HG03439 (cell line): ENCODE results near the gene TMEM232.
"Not testable (repeated sequence)": the region's sequence is repeated elsewhere in the genome, so short reads cannot be mapped to it uniquely, and the experiment has no call there.

Experiments
- ATAC-seq: cut with Tn5 transposase; IDR thresholded peaks from one replicate; pipeline ENCODE4 v1.9.1; 2021; ENCODE audit warnings: mild to moderate bottlenecking, moderate library complexity; ENCODE audit not compliant: unreplicated experiment

Gene TMEM232

DNA sequence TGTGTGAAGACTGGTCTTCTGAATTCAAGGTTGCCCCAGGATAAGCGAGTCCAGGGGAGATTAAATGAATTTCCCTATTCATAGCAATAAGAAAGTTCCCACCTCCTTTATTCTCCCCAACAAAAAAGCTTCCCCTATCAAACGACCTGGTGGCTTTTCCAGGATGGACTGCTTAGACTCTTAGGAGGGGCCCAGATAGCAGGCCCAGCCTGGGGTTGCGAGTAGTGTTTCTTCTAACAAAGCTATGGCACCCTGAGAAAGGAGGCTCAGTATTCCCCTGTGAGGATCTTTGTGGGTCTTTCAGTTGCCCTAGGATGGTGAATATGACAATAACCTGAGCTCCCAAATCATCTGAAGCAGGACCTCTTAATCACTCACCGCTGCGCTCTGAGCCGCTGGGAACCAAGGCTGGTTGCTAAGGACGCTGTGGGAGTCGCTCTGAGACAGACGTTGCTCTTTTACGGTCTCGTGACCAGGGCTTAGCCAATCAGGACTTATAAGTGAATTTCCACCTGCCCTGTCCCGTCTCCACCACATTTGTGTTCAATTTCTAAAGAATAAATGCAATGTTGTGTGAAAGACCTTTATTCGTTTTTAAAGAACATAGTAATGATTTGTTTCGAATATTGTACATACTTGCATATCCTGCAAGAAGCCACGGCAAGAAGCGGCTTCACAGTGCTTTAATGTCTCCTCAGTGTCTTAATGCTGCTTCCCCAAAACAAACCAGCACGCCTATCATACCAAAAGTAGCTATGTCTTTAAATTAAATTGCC is at the start of gene TMEM232:
TMEM232 (minus strand) TSS at position 423 of the 776 bp plus-strand sequence. CDS start 59,319 bp downstream, outside the sequence.
- ATAC-seq: peak; percentile 94

DNA sequence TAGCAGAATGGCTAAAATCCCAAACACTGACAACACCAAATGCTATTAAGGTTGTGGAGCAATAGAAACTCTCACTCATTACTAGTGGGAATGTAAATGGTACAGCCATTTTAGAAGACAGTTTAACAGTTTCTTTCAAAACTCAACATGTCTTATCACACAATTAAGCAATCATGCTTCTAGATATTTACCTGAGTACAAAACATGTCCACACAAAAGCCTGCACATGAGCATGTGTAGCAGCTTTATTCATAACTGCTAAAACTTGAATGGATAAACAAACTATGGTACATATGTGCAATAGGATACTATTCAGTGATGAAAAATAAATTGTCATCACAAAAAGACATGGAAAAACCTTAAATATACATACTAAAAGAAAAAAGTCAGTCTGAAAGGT is 43.8 kb upstream of the TMEM232 start:
- ATAC-seq: no peak

DNA sequence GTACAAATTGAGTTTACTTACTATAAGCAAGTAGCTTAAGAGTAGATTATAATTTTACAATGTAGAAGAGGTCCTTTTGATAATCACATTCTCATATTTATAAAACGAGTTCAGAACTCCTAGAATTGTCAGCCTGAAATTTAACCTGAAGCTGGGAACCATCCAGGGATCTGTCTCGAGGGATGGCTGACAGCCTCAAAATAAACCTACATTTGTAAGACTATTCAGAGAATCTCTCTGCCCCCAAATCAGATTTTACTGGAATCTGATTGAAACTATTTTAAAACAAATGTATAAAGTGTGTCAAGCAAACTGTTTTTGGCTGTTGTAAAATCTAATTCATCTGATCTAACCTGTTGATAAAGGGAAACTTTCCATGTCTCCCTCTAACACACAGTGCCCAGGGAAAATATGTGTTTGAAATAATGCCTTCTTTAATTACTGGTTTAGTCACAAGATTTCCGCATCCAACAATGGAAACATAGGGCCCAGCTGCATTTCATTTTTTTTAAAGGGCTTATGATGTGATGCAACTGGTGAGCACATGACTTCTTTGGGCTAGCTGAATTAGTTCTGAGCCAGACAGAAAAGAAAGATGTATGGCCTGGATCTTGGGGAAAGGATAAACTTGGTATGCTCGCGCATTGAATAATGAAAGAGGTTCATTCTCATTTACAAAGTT is 42.7 kb upstream of the TMEM232 start:
- ATAC-seq: no peak

- no peak for ATAC-seq
These were observed 41.8 kb upstream of the TMEM232 start for GRCh38 chr5:110768138-110768860.

DNA sequence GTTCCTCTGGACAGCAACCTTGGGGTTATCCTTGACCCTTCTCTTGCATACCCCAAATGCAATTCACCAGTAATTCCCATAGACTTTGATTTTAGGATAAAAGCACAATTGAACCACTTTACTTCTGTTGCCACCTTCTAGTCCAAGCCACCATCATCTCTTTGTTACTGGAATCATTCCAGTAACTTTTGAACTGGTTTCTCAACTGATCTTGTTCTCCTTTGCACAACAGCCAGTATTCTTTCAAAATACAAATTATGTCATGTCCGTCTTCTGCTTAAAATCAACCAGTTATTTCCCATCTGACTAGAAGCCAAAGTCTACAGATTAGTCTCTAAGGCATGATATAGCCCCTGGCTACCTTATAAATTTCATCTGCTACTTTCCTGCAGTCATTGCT is 33.7 kb upstream of the TMEM232 start:
- no peak for ATAC-seq

DNA sequence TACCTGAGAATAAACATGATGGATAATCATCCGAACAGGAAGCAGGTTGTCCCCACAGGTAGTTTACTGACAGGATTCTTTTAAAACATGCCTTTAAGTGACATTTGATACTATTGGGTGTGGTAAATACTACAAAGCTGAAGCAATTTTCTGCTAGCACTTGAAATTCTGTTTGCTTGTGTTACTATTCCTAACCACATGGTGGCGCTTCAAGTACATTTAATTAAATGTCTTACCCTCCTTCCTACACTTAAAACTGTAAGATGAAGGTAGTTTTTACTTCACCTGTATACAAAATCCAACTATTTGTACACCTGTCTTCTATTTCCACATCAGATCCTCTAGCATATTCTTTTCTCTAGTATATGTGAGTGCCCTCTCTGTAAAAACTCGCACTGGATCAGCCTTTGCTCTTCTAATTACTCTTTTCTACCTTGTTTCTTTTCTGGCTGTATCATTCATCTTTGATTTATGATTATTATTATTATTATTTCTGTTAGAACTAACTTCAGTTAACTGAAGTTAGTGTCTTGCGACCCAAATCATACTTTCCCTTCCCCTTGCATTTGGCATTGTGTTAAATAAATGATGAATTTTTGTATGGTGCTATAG is 30.8 kb upstream of the TMEM232 start:
- no peak for ATAC-seq

DNA sequence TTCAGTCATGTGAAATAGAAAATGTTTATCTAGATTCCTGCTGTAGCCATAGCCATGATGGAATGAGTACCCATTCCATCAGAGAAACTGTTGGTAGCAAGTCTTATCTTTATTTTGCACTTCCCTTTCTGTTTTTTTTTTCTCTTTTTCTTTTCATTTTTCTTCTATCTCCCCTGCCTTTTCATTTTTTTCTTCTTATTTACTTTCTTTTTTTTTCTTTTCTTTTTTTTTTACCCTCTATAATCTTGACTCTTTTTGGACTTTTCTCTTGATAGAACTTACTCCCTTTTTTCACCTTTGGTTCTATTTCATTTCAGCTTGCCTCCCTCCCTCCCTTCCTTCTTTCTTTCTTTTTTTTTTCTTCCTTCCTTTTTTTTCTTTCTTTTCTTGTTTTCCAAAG is 27.7 kb upstream of the TMEM232 start:
- ATAC-seq: no peak

GRCh38 chr5:110753600-110753999 is 27.1 kb upstream of the TMEM232 start:
- no peak for ATAC-seq

- ATAC-seq: peak; percentile 14
These were observed 26.5 kb upstream of the TMEM232 start for GRCh38 chr5:110752953-110753352.

DNA sequence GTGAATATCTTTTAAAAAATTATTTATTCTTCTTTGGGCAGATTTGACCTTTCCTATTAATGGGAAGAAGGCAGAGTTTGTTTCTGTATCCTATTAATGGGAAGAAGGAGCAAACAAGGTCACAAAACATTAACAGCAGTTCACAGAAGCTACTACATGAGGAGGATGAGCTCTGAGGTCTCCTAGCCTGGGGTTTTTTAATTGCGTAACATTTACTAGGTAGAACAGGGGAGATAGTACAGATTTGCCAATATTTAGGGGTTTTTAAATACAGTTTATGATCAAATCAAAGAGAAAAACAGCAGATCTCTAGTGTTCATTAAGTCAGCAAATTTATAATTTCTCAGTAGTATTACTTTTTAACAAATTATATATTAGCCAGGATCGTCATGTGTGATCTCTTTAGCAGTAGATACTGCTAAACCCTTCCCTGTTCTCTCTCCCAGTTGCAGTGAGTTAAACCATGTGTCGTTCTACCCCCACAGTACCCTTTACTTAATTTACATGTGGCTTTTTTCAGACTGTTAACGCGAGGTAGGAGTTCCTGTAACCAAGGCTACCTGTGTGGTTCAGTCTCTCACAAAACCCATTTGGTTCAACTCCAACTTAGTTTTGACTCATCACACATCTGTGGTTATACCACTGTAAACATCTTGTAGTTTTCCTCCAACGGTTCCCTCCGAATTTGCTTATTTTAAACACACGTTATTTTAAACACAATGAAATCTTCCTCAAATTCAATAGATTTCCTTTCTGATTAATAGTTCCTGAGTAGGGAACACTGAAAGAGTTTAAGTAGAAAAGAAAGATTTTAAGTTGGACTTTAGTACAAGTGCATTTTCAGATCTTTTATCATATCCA is 25.7 kb upstream of the TMEM232 start:
- ATAC-seq: peak; percentile 96

GRCh38 chr5:110738812-110739651 is 12.6 kb upstream of the TMEM232 start, which contains the start of gene SLC25A46:
SLC25A46 (plus strand) TSS chr5:110739007; CDS start chr5:110739120, 113 bp downstream.
- peak; percentile 97 for ATAC-seq

DNA sequence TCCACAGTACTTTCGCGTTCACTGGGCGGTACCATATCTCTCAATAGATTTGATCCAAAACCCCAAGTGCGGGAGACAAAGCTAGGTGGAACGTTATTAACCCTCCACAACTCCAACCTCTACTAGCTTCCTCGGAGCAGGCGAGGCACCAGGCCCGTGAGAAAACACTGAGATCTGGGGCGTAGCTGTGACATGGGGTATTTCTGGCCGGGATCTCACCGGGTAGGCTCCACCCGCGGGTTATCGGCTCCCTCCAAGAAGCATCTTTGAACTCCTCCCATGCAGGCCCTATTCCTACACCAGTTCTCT is 12.0 kb upstream of the TMEM232 start:
- ATAC-seq: peak; percentile 70

- no peak for ATAC-seq
These were observed 10.3 kb upstream of the TMEM232 start for GRCh38 chr5:110736753-110737152.

DNA sequence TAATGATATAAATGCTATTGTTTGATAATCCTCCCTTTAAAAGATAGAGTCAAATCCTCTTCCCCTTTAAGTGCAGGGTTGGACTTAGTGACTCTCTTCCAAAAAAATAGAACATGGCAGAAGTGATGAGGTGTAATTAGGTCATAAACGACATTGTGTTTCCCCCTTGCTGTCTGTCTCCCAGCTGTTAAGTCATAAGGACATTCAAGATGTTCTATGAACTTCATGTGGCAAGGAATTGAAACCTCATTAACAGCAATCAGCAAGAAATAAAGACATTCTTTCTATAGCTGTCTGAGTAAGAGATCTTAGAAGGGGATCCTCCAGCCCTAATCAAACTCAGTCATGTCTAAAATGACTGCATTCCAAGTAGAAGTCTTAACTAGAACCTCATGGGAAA is 9.1 kb upstream of the TMEM232 start:
- ATAC-seq: no peak

GRCh38 chr5:110734101-110734500 is 7.6 kb upstream of the TMEM232 start:
- no peak for ATAC-seq

GRCh38 chr5:110731499-110731898 is 5.0 kb upstream of the TMEM232 start:
- not testable (repeated sequence) for ATAC-seq

- ATAC-seq: peak; percentile 44
These were observed 499 bp upstream of the TMEM232 start for GRCh38 chr5:110727025-110727314.

- no peak for ATAC-seq
These were observed 8.2 kb downstream of the TMEM232 start for GRCh38 chr5:110718311-110718710.
